DMS 273 (cell line): ENCODE results near the gene FST.

ENCODE experiments used
- DNase-seq: peaks from one replicate; lab custom pipeline; 2025; ENCODE audit not compliant: unreplicated experiment; lab: John Stamatoyannopoulos, UW

Gene FST

GRCh38 chr5:53515988-53516387, 35.6 kb downstream of the FST start:
- no peak for DNase-seq

GRCh38 chr5:53520813-53521212, 40.4 kb downstream of the FST start:
- no peak for DNase-seq
